Retina (tissue), 1 donor: ENCODE data around the gene ADAMTSL4.
A peak's percentile ranks its signal among the peaks of the same experiment; 100 is the strongest.

ENCODE experiments used
- DNase-seq: peaks from one replicate; pipeline ENCODE4 v3.0.0-alpha.2; 2016

ADAMTSL4 gene

DNA sequence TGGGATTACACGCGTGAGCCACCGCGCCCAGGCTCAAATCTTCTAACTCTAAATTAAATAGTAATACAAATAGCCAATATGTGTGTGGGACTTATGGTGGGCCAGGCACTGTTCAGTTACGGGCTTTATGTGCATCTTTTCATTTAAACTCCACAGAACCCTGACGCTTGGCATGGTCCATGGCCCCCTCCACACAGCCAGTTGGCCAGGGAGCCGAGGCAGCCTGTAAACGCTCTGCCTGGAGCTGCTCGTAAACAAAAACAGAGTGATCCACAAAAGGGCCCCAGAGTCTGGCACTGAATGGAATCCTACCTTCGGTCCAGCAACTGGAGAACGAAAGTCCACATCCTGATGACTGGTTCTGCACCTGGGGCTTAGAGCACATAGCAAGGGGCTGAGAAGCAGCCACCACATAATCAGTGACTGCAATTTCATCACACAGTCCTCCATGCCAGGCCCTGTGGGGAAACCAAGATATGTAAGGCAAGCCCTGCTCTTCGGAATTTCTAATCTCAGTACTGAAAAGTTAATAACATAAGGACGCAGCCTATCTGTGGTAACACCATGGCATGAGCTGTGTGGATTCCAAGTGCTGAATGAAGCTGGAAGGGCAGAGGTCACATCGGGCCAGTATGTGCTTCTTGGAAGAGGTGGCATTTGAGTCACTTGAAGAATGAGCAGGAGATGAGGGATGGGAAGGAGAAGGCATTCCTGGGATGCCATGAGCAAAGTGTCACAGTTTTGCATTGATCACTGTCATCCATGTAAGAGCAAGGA is 13.5 kb upstream of the ADAMTSL4 start:
- no peak for DNase-seq

GRCh38 chr1:150536836-150537731 is 12.1 kb upstream of the ADAMTSL4 start:
- DNase-seq: no peak

DNA sequence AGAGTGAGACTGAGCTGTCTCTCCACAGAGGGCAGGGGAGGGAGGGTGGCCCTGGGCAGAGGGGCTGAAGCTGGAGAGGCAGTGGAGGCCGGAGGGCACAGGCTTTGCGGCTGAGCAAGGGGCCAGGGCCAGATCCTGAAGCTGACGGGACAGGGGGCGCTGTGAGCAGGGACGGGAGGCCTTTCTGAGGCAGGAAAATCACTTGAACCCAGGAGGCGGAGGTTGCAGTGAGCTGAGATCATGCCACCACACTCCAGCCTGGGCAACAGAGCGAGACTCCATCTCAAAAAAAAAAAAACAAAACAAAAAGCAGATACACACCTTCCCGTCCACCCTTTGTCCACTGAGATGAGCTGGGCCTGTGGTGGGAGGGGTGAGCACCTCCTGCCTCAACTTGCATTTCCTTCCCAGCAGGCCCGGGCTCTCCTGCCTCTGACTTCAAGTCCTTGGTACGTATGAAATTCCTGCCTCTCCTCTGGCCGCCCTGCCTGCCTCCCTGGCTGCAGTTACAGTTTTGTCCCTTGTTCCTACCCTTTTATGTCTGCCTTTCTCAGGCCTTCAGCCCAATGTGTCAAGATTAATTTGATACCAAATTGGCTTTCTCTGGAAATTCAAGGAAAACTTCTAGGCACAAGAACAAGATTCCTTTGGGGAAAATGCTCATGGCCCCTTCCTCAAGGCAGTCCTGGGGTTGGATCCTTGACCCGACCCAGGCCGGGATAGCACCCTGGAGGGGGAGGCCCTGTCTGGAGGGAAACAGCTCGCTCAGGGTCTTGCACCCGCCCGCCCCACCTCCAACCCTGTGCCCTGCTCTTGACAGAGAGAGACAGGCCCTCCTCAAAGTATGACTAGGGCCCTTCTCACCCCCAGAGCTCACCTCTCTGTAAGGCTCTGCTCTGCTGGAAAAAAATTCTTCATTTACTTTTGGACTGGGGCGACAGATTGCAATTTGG is 11.2 kb upstream of the ADAMTSL4 start:
- DNase-seq: no peak

GRCh38 chr1:150543500-150544143 is 5.6 kb upstream of the ADAMTSL4 start:
- no peak for DNase-seq

- DNase-seq: no peak
Observed at GRCh38 chr1:150544204-150544603, 5.0 kb upstream of the ADAMTSL4 start.

DNA sequence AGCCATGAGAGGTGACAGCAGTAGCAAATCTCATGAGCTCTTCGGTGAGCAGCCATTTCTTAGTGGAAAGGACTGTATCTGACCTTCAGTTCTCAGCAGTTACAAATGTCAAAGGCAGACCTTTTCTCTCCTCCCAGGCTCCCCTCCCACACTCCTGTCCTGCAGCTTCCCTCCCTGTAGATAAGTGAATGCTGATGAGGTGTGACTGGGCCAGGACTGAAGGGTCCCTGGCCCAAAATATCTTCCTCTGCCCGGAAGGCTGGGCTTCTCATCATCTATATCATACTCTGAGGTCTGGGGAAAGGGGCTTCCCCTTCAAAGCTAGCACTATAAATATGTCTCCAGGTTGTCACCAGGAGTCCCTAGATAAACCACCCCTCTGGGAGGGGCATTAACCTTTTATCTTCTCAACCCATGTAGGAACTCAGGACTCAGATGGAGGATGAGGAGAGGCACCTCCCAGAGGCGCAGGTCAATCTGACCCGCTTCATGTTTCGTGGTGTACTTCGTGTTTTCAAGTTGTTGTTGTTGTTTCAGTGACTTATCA is 3.6 kb upstream of the ADAMTSL4 start:
- no peak for DNase-seq

DNA sequence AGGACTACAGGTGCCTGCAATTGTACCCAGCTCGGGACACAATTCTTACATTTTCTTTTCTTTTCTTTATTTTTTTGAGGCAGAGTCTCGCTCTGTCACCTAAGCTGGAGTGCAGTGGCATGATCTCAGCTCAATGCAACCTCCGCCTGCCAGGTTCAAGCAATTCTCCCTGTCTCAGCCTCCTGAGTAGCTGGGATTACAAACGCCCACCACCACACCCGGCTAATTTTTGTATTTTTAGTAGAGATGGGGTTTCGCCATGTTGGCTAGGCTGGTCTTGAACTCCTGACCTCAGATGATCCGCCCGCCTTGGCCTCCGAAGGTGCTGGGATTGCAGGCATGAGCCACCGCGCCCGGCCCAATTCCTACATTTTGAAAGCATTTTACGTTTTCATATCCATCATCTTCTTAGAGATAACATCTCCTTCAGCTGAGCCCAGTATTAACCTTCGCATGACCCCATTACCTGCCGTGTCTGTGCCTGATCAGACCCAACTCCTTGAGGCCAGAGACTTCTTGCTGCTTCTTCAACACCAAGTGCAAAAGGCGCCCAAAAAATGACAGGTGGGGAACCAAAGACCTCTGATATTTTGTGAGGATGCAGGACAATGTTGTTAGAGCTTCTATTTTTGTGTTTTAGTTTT is 2.8 kb upstream of the ADAMTSL4 start:
- DNase-seq: no peak

- DNase-seq: no peak
Observed at GRCh38 chr1:150548324-150548631, 930 bp upstream of the ADAMTSL4 start.

- peak; percentile 41 for DNase-seq
Observed at GRCh38 chr1:150549496-150550221, 451 bp downstream of the ADAMTSL4 start.

DNA sequence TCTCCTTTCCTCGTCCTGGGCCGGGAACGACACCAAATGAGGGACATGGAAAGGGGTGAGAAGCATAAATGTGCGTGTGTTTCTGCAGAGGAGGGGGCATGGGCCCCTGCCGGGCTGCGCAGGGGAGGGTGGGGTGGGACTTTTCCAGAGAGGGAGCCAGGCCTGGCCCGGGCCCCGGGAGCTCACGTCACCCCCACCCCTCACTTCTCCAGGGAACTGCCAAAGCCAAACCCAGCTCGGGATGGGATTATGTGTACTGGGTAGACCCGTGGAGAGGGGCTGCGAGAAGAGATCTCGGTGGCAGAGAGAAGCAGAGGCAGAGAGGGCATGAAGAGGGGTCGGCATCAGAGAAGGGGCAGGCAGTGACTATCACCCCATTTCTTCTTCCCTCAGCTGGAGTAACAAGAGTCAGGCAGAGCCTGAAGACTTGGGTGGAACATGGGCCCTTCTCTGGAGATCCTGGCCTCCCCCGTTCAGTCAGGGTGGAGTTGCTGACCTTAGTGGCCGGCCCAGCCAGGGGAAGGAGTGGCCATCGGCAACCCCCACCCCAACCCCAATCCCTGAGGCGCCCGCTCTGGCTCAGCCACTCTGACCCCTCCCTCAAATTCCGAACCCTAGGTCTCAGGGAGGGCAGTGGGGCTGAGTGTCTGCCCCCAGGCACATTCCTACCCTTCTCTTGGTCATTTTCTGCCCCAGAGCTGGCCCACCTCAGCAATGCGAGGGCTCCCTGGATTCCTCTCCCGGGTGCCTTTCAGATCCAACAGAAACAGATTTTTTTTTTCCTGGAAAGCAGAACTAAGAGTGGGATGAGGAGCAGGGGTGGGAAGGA is 1.2 kb downstream of the ADAMTSL4 start:
- DNase-seq: no peak

DNA sequence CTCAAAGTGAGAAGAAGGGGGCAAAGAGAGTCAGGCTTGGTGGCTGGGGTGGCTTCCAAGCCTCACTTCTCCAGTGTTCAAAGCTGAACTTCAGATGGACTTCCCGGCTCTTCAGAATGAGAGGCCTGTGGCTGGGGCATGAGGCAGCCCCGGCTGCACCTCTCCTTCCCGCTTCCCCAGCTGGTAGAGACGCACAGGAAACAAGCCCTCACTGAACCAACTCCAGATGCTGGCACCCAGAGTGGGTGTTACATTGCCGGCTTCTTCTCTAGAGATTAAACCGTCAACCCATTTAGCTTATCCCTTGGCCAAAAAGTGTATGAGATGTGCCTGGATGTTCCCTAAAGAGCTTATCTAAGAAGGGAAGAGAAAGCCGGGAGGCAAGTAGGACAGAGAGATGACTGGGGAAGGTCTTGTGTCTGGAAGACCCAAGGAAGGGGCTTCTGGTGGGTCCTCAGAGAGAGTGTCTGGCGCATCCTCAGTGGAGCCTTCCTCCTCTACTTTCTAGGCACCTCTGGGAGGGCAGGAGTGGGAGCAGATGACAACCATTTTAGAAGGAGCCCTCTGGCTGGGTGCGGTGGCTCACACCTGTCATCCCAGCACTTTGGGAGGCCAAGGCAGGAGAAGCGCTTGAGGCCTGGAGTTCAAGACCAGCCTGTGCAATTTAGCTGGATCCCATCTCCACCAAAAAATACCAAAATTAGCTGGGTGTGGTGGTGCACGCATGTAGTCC is 2.0 kb downstream of the ADAMTSL4 start:
- DNase-seq: no peak

GRCh38 chr1:150551784-150552127 is 2.5 kb downstream of the ADAMTSL4 start:
- DNase-seq: no peak

- DNase-seq: no peak
Observed at GRCh38 chr1:150552128-150552910, 3.1 kb downstream of the ADAMTSL4 start.

GRCh38 chr1:150552911-150553289 is 3.7 kb downstream of the ADAMTSL4 start:
- no peak for DNase-seq

DNA sequence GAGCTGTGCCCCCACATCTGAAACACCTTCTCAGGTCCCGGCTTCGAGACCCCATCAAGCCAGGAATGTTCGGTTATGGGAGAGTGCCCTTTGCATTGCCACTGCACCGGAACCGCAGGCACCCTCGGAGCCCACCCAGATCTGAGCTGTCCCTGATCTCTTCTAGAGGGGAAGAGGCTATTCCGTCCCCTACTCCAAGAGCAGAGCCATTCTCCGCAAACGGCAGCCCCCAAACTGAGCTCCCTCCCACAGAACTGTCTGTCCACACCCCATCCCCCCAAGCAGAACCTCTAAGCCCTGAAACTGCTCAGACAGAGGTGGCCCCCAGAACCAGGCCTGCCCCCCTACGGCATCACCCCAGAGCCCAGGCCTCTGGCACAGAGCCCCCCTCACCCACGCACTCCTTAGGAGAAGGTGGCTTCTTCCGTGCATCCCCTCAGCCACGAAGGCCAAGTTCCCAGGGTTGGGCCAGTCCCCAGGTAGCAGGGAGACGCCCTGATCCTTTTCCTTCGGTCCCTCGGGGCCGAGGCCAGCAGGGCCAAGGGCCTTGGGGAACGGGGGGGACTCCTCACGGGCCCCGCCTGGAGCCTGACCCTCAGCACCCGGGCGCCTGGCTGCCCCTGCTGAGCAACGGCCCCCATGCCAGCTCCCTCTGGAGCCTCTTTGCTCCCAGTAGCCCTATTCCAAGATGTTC is 4.3 kb downstream of the ADAMTSL4 start:
- no peak for DNase-seq

DNA sequence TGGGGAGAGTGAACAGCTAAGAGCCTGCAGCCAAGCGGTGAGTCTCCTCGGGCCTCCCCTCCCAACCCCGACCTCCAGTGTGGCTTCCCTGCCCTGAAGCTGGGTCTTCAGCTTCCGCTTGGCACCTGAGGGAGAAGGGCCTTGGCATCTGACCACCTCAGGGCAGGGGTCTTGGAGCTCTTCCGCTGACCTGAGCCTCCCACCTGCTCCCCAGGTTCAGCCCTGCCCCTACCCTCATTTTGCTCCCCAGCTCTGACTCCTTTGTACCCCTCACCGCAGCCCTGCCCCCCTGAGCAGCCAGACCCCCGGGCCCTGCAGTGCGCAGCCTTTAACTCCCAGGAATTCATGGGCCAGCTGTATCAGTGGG is 4.9 kb downstream of the ADAMTSL4 start:
- DNase-seq: no peak

- no peak for DNase-seq
Observed at GRCh38 chr1:150555198-150555970, 6.2 kb downstream of the ADAMTSL4 start.
